Calu3 (cell line): ENCODE results near the gene TTLL11. TPM values are rescaled to one million over a fixed set of nuclear protein-coding genes. Genes with fewer than 3 reads are reported as not detected.

Experiments
- BruUV-seq: library from RNA; stranded (reverse); fragments of 400-500 nt; replicated peaks from 2 replicates; lab custom pipeline; 2021; lab: Mats Ljungman, UMichigan
- CTCF ChIA-PET: fragments of 300-600 bp; sonication (Branson Sonifier 250); formaldehyde crosslinking; loops from one replicate; lab custom pipeline; 2022; ENCODE audit warnings: antibody characterized with exemption; lab: Charles Lee
- DNase-seq: peaks from one replicate; pipeline ENCODE4 v3.0.0; 2022
- H3K27ac Mint-ChIP-seq: one replicate; pipeline ENCODE4 v1.8.0; 2022; ENCODE audit warnings: mixed read lengths; ENCODE audit not compliant: unreplicated experiment
- H3K27me3 Mint-ChIP-seq: one replicate; pipeline ENCODE4 v1.8.0; 2022; ENCODE audit warnings: mixed read lengths; ENCODE audit not compliant: unreplicated experiment
- H3K36me3 Mint-ChIP-seq: one replicate; pipeline ENCODE4 v1.8.0; 2022; ENCODE audit warnings: mild to moderate bottlenecking, moderate library complexity, mixed read lengths; ENCODE audit not compliant: insufficient read depth, unreplicated experiment
- H3K4me1 Mint-ChIP-seq: one replicate; pipeline ENCODE4 v1.8.0; 2022; ENCODE audit warnings: mild to moderate bottlenecking, low read depth, mixed read lengths; ENCODE audit not compliant: unreplicated experiment
- H3K4me3 Mint-ChIP-seq: one replicate; pipeline ENCODE4 v1.8.0; 2022; ENCODE audit warnings: mild to moderate bottlenecking, low read depth, moderate library complexity, mixed read lengths; ENCODE audit not compliant: unreplicated experiment
- H3K9me3 Mint-ChIP-seq: one replicate; pipeline ENCODE4 v1.8.0; 2022; ENCODE audit warnings: low read depth, mixed read lengths; ENCODE audit not compliant: unreplicated experiment
- CTCF ChIP-seq: fragments of 200-600 bp; IDR thresholded peaks from one replicate; pipeline ENCODE4 v1.8.0; 2022; ENCODE audit warnings: antibody characterized with exemption; ENCODE audit not compliant: unreplicated experiment
- intact Hi-C: fragments of 100-400 bp; cut with micrococcal nuclease; formaldehyde crosslinking; loops from one replicate; pipeline ENCODE4 v1.10.0; 2022; ENCODE audit not compliant: unreplicated experiment
- total RNA-seq: library from RNA; stranded (reverse); gene quantifications from 2 replicates; pipeline ENCODE4 v1.2.3, GENCODE V29; 2022

Gene TTLL11
- total RNA-seq, 1 experiment from 2014 or later = 10.5 TPM

- DNase-seq = no peak
- peaks cover 15% of the 10 kb centered on the region for H3K4me1 Mint-ChIP-seq
- no peak overlapping the region for H3K4me3 Mint-ChIP-seq
- no peaks in the 10 kb centered on the region for H3K9me3 Mint-ChIP-seq
- no peak overlapping the region for H3K27ac Mint-ChIP-seq
- peaks cover 33% of the 10 kb centered on the region for H3K27me3 Mint-ChIP-seq
- no peak for TF ChIP-seq CTCF
- BruUV-seq = no TSS peak
- CTCF ChIA-PET = interaction anchor here (0.9 to 6.0 kb wide), 2 partner anchors 22 to 434 kb away, joined by 3 to 44 read pairs; no protein-coding TSS in a partner anchor
- H3K36me3 Mint-ChIP-seq = no peaks in the 10 kb centered on the region
- intact Hi-C loops = no loop called here
Observed at GRCh38 chr9:122121391-122121790, 28.3 kb upstream of the TTLL11 start.

GRCh38 chr9:122120316-122121071 is 27.4 kb upstream of the TTLL11 start:
- Mint-ChIP-seq H3K4me1 (peaks cover 7% of the 10 kb centered on the region), H3K36me3 (no peaks in the 10 kb centered on the region), H3K9me3 (no peaks in the 10 kb centered on the region), H3K4me3 (no peak overlapping the region), H3K27ac (no peak overlapping the region), H3K27me3 (peaks cover 33% of the 10 kb centered on the region)
- no TSS peak for BruUV-seq
- no peak for DNase-seq
- CTCF ChIA-PET = interaction anchor here (6.0 kb wide), 1 partner anchor 21 kb away, joined by 44 read pairs; no protein-coding TSS in a partner anchor
- intact Hi-C loops = no loop called here
- TF ChIP-seq CTCF = no peak

- no peaks in the 10 kb centered on the region for H3K36me3 Mint-ChIP-seq
- no TSS peak for BruUV-seq
- CTCF ChIA-PET = interaction anchor here (0.7 kb wide), 1 partner anchor 17 kb away, joined by 4 read pairs; no protein-coding TSS in a partner anchor
- no peak for DNase-seq
- no peak overlapping the region for H3K4me3 Mint-ChIP-seq
- H3K27me3 Mint-ChIP-seq = peaks cover 33% of the 10 kb centered on the region
- H3K27ac Mint-ChIP-seq = no peak overlapping the region
- no peaks in the 10 kb centered on the region for H3K9me3 Mint-ChIP-seq
- H3K4me1 Mint-ChIP-seq = no peaks in the 10 kb centered on the region
- TF ChIP-seq CTCF = no peak
- intact Hi-C loops = no loop called here
Observed at GRCh38 chr9:122119721-122120120, 26.6 kb upstream of the TTLL11 start.

GRCh38 chr9:122119166-122119521 is 26.0 kb upstream of the TTLL11 start:
- CTCF ChIA-PET = interaction anchor here (0.7 kb wide), 1 partner anchor 16 kb away, joined by 4 read pairs; no protein-coding TSS in a partner anchor
- Mint-ChIP-seq H3K36me3 (no peaks in the 10 kb centered on the region), H3K4me1 (no peaks in the 10 kb centered on the region), H3K27me3 (peaks cover 33% of the 10 kb centered on the region), H3K27ac (no peak overlapping the region), H3K4me3 (no peak overlapping the region), H3K9me3 (no peaks in the 10 kb centered on the region)
- DNase-seq = no peak
- no peak for TF ChIP-seq CTCF
- intact Hi-C loops = no loop called here
- BruUV-seq = no TSS peak
